Fibroblast of pulmonary artery (primary cell): Measurements from ENCODE around the gene LDB2.

ENCODE experiments used
- DNase-seq: peaks from one replicate; pipeline ENCODE4 v3.0.0-alpha.2; 2010; ENCODE audit warnings: low read depth
- H3K4me3 ChIP-seq: replicated peaks from 2 replicates; pipeline ENCODE4 v1.5.1; 2011; ENCODE audit warnings: low read depth, mild to moderate bottlenecking, control low read depth, low read length, moderate library complexity
- TF ChIP-seq, protein P1 (sequence below): IDR thresholded peaks from 2 replicates; pipeline ENCODE4 v1.5.1; 2011; ENCODE audit warnings: mild to moderate bottlenecking, control low read depth, low read length, inconsistent platforms; ENCODE audit errors: missing control alignments

LDB2 gene

DNA sequence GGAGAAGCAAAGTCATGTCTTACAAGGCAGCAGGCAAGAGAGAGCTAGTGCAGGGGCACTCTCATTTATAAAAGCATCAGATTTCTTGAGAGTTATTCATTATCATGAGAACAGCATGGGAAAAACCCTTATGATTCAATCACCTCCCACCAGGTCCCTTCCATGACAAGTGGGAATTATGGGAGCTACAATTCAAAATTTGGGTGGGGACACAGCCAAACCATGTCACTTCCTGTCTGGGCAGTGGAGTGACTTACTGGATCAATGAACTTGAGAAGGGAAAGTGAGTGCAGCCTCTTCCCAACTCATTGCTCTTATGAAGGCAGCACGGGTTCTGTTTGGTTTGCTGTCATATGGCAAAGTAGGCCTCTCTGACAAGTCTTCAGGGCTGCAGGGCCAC lies 410.4 kb downstream of the LDB2 start:
- TF ChIP-seq, protein P1, sequence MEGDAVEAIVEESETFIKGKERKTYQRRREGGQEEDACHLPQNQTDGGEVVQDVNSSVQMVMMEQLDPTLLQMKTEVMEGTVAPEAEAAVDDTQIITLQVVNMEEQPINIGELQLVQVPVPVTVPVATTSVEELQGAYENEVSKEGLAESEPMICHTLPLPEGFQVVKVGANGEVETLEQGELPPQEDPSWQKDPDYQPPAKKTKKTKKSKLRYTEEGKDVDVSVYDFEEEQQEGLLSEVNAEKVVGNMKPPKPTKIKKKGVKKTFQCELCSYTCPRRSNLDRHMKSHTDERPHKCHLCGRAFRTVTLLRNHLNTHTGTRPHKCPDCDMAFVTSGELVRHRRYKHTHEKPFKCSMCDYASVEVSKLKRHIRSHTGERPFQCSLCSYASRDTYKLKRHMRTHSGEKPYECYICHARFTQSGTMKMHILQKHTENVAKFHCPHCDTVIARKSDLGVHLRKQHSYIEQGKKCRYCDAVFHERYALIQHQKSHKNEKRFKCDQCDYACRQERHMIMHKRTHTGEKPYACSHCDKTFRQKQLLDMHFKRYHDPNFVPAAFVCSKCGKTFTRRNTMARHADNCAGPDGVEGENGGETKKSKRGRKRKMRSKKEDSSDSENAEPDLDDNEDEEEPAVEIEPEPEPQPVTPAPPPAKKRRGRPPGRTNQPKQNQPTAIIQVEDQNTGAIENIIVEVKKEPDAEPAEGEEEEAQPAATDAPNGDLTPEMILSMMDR = no peak
- no peak for DNase-seq
- H3K4me3 ChIP-seq = no peak overlapping the region

DNA sequence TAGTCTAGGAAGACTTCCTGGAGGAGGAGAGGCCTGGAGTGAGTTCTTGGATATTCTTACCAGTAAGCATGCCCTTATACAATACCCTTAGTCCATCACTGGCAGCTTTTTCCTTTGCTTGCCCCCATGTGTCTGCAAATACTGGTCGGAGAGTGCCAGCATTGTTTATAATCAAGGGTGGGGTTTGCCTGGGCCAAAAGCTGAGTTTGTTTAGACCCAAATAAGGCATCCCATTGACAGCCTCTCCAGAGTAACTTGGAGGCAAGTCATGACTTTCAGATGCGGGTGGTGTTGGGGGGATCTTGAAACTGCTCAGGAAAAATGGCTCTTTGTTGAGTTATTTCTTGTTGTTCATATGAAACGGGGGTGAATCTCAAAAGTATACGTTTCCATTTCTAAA lies 413.7 kb downstream of the LDB2 start:
- no peak for DNase-seq
- TF ChIP-seq, protein P1 = no peak

DNA sequence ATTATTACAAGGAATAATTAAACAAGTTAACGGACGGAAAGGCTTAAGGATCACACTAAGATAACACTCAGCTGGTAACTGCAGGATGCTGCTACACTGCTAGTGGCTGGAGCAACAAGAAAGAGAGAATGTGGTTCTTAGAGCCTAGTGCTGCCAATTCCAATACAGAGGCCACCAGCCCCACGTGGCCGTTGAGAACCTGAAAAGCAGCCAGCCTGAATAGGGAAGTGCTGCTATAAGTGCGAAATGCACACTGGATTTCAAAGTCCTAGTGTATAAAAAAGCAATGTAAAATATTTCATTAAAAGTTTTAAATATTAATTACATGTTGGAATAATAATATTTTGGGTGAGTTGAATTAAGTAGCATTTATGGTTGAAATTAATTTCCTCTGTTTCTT lies 414.9 kb downstream of the LDB2 start:
- TF ChIP-seq, protein P1 = no peak
- H3K4me3 ChIP-seq = no peak overlapping the region
- no peak for DNase-seq

More for the DNA sequence above, 413.7 kb downstream of the LDB2 start:
- H3K4me3 ChIP-seq = no peak overlapping the region

DNA sequence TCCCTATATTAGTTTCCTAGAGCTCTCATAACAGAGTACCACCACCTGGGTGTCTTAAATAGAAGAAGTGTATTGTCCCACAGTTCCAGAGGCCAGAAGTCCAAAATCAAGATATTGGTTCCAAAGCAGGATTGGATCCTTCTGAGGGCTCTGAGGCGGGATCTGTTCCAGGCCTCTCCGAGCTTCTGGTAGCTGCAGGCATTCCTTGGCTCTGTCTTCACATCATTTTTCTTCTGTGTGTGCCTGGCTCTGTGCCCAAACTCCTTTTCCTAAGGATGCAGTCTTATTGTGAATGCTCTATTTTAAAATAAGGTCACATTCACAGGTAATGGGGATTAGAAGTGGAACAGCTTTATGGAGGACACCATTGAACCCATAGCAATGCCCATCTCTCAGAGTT lies 418.4 kb downstream of the LDB2 start:
- TF ChIP-seq, protein P1 = no peak
- peak; percentile 27 for DNase-seq
- H3K4me3 ChIP-seq = no peak overlapping the region

DNA sequence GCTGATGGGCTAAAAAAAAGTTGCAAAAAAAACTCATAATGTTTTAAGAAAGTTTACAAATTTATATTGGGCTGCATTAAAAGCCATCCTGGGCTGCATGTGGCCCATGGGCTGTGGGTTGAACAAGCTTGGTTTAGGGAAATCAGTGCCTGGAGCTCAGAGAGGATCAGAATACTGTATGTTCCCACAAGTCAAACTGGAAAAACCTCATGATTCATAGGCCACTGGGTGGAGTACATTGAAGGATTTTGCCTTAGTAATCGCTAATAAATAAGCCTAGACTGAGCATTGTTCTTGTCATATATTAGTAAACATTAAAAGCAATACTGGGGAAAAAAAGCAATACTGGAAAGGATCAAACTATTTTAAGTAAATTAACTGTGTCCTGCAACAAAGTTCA lies 425.9 kb downstream of the LDB2 start:
- H3K4me3 ChIP-seq = no peak overlapping the region
- TF ChIP-seq, protein P1 = no peak
- no peak for DNase-seq

DNA sequence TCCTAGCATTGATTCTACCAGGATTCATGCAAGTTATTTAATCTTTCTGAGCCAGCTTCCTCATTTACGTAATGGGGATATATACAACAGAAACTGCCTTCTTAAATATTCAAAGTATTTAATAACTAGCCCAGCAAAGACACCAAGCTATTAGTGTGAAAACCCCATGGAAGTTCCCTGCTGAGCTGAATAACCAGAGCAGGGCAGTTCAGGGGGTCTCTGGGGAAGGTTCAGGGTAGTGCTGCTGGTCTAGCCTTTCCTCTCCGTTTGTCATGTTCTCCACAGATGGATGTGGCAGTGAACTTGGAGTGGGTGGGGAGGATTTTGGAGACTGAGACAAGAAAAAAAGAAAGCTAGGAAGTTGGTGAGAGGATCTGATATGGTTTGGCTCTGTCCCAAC lies 431.4 kb downstream of the LDB2 start:
- DNase-seq = no peak
- H3K4me3 ChIP-seq = no peak overlapping the region
- TF ChIP-seq, protein P1 = no peak

DNA sequence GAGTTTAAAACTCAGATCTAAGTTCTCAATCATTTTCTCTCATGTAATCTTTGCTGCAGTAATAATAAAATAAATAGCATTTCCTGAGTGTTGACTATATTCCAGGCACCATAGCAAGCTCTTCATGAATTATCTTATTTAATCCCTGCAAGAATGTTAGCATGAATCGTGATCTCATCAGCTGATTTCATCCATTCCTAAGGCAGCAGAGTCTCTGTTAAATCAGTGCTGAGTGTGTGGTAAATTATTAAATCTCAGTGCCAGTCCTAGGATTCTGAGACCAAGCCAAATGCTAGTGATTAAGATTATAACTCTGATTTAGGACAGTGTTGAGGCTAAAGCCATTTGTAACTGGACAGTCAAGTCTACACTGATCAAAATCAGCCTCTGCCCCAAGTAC lies 431.9 kb downstream of the LDB2 start:
- no peak for DNase-seq
- TF ChIP-seq, protein P1 = no peak
- H3K4me3 ChIP-seq = no peak overlapping the region
